ENCODE measurements around the gene PASK.

PASK gene

GRCh38 chr2:241066893-241067341 lies 82.4 kb downstream of the PASK start:
- Histone ChIP-seq H3K36me3 (replicated peaks) (no peaks in the 10 kb centered on the region), H3K27me3 (ENCODE audit: low read depth) (peaks cover 7% of the 10 kb centered on the region; the same call in 1 of the 2 replicates), H3K4me3 (no peak overlapping the region), H3K9me3 (no peaks in the 10 kb centered on the region), H3K4me1 (no peaks in the 10 kb centered on the region)
- DNase-seq (ENCODE audit: low spot score in 2 of 2), result no peak
- in situ Hi-C loops (cut with MboI; ENCODE audit: low sequenced_read_pairs), result no loop called here

- Histone ChIP-seq H3K4me1 (no peaks in the 10 kb centered on the region), H3K27me3 (ENCODE audit: low read depth) (peaks cover 8% of the 10 kb centered on the region; the same call in 1 of the 2 replicates), H3K9me3 (no peaks in the 10 kb centered on the region), H3K36me3 (replicated peaks) (no peaks in the 10 kb centered on the region), H3K4me3 (no peak overlapping the region)
- no peak for DNase-seq (ENCODE audit: low spot score in 2 of 2)
- in situ Hi-C loops (cut with MboI; ENCODE audit: low sequenced_read_pairs), result no loop called here
Observed at GRCh38 chr2:241066171-241066892, 82.9 kb downstream of the PASK start.

GRCh38 chr2:241065355-241065803 lies 83.9 kb downstream of the PASK start:
- DNase-seq (ENCODE audit: low spot score in 2 of 2), result no peak
- Histone ChIP-seq H3K4me1 (no peaks in the 10 kb centered on the region), H3K27me3 (ENCODE audit: low read depth) (peaks cover 10% of the 10 kb centered on the region; the same call in 1 of the 2 replicates), H3K36me3 (replicated peaks) (no peaks in the 10 kb centered on the region), H3K4me3 (no peak overlapping the region), H3K9me3 (no peaks in the 10 kb centered on the region)
- in situ Hi-C loops (cut with MboI; ENCODE audit: low sequenced_read_pairs), result no loop called here

- Histone ChIP-seq H3K36me3 (replicated peaks) (no peaks in the 10 kb centered on the region), H3K9me3 (no peaks in the 10 kb centered on the region), H3K27me3 (ENCODE audit: low read depth) (peaks cover 10% of the 10 kb centered on the region; the same call in 1 of the 2 replicates), H3K4me3 (no peak overlapping the region), H3K4me1 (no peaks in the 10 kb centered on the region)
- in situ Hi-C loops (cut with MboI; ENCODE audit: low sequenced_read_pairs), result no loop called here
- DNase-seq (ENCODE audit: low spot score in 2 of 2), result no peak
Observed at GRCh38 chr2:241064802-241065354, 84.4 kb downstream of the PASK start.

- Histone ChIP-seq H3K4me3 (no peak overlapping the region), H3K27me3 (ENCODE audit: low read depth) (peaks cover 10% of the 10 kb centered on the region; the same call in 1 of the 2 replicates), H3K4me1 (no peaks in the 10 kb centered on the region), H3K36me3 (replicated peaks) (no peaks in the 10 kb centered on the region), H3K9me3 (no peaks in the 10 kb centered on the region)
- in situ Hi-C loops (cut with MboI; ENCODE audit: low sequenced_read_pairs), result no loop called here
- no peak for DNase-seq (ENCODE audit: low spot score in 2 of 2)
Observed at GRCh38 chr2:241064008-241064801, 85.1 kb downstream of the PASK start.

- no peak for DNase-seq (ENCODE audit: low spot score in 2 of 2)
- Histone ChIP-seq H3K4me3 (no peak overlapping the region), H3K27me3 (ENCODE audit: low read depth) (peaks cover 11% of the 10 kb centered on the region; the same call in 1 of the 2 replicates), H3K4me1 (no peaks in the 10 kb centered on the region), H3K36me3 (replicated peaks) (no peaks in the 10 kb centered on the region), H3K9me3 (no peaks in the 10 kb centered on the region)
- in situ Hi-C loops (cut with MboI; ENCODE audit: low sequenced_read_pairs), result no loop called here
Observed at GRCh38 chr2:241063587-241063986, 85.7 kb downstream of the PASK start.

- H3K4me1 ChIP-seq, result no peaks in the 10 kb centered on the region
- H3K9me3 ChIP-seq, result no peaks in the 10 kb centered on the region
- in situ Hi-C loops (cut with MboI; ENCODE audit: low sequenced_read_pairs), result no loop called here
- no peak overlapping the region for H3K4me3 ChIP-seq
- no peaks in the 10 kb centered on the region for H3K36me3 ChIP-seq (replicated peaks)
- no peak for DNase-seq (ENCODE audit: low spot score in 2 of 2)
- peaks cover 6% of the 10 kb centered on the region; the same call in 1 of the 2 replicates for H3K27me3 ChIP-seq (ENCODE audit: low read depth)
Observed at GRCh38 chr2:241063093-241063551, 86.2 kb downstream of the PASK start.

- Histone ChIP-seq H3K36me3 (replicated peaks) (no peaks in the 10 kb centered on the region), H3K27me3 (ENCODE audit: low read depth) (peaks cover 6% of the 10 kb centered on the region; the same call in 1 of the 2 replicates), H3K4me3 (no peak overlapping the region), H3K9me3 (no peaks in the 10 kb centered on the region), H3K4me1 (no peaks in the 10 kb centered on the region)
- in situ Hi-C loops (cut with MboI; ENCODE audit: low sequenced_read_pairs), result no loop called here
- DNase-seq (ENCODE audit: low spot score in 2 of 2), result no peak
Observed at GRCh38 chr2:241062389-241063092, 86.7 kb downstream of the PASK start.

- H3K27me3 ChIP-seq (ENCODE audit: low read depth), result peaks cover 6% of the 10 kb centered on the region; the same call in 1 of the 2 replicates
- no peak for DNase-seq (ENCODE audit: low spot score in 2 of 2)
- no peaks in the 10 kb centered on the region for H3K9me3 ChIP-seq
- in situ Hi-C loops (cut with MboI; ENCODE audit: low sequenced_read_pairs), result no loop called here
- no peaks in the 10 kb centered on the region for H3K4me1 ChIP-seq
- H3K36me3 ChIP-seq (replicated peaks), result no peaks in the 10 kb centered on the region
- H3K4me3 ChIP-seq, result no peak overlapping the region
Observed at GRCh38 chr2:241061275-241061674, 88.0 kb downstream of the PASK start.

Measured in HAP-1 (cell line).